Measurements from ENCODE around the gene ARID3A. TPM values are rescaled to one million over a fixed set of nuclear protein-coding genes. Genes with fewer than 3 reads are reported as not detected.

ARID3A gene
- total and polyA plus RNA-seq, 9 donors = 9.4 to 19.1 (median 15.9) TPM

GRCh38 chr19:901216-902092 lies 24.4 kb upstream of the ARID3A start:
- peaks cover 43% of the 10 kb centered on the region for H3K36me3 ChIP-seq (ENCODE audit: control insufficient read depth, insufficient read depth, low read length)
- H3K4me1 ChIP-seq (ENCODE audit: control insufficient read depth, insufficient read depth, low read length) = peaks cover 10% of the 10 kb centered on the region
- H3K4me3 ChIP-seq (ENCODE audit: low read length) = no peak overlapping the region
- H3K27ac ChIP-seq (ENCODE audit: low read length) = no peak overlapping the region
- no peak for DNase-seq
- no peaks in the 10 kb centered on the region for H3K9me3 ChIP-seq (replicated peaks; ENCODE audit: control insufficient read depth, low read depth, low read length)
- WGBS (ENCODE audit: insufficient coverage) = 90% methylated on average over 24 of the region's 27 CpGs
- H3K27me3 ChIP-seq (ENCODE audit: control insufficient read depth, insufficient read depth, low read length) = no peaks in the 10 kb centered on the region

- peaks cover 10% of the 10 kb centered on the region for H3K4me1 ChIP-seq (ENCODE audit: control insufficient read depth, insufficient read depth, low read length)
- H3K27ac ChIP-seq (ENCODE audit: low read length) = no peak overlapping the region
- WGBS (ENCODE audit: insufficient coverage) = 100% methylated on average over 2 of the region's 7 CpGs
- DNase-seq = no peak
- H3K27me3 ChIP-seq (ENCODE audit: control insufficient read depth, insufficient read depth, low read length) = no peaks in the 10 kb centered on the region
- no peak overlapping the region for H3K4me3 ChIP-seq (ENCODE audit: low read length)
- peaks cover 37% of the 10 kb centered on the region for H3K36me3 ChIP-seq (ENCODE audit: control insufficient read depth, insufficient read depth, low read length)
- H3K9me3 ChIP-seq (replicated peaks; ENCODE audit: control insufficient read depth, low read depth, low read length) = no peaks in the 10 kb centered on the region
These were observed 23.8 kb upstream of the ARID3A start for GRCh38 chr19:902093-902370.

- Histone ChIP-seq H3K4me3 (ENCODE audit: low read length) (no peak overlapping the region), H3K27me3 (ENCODE audit: control insufficient read depth, insufficient read depth, low read length) (no peaks in the 10 kb centered on the region), H3K27ac (ENCODE audit: low read length) (no peak overlapping the region), H3K9me3 (replicated peaks; ENCODE audit: control insufficient read depth, low read depth, low read length) (no peaks in the 10 kb centered on the region), H3K4me1 (ENCODE audit: control insufficient read depth, insufficient read depth, low read length) (peaks cover 10% of the 10 kb centered on the region), H3K36me3 (ENCODE audit: control insufficient read depth, insufficient read depth, low read length) (peaks cover 31% of the 10 kb centered on the region)
- WGBS (ENCODE audit: insufficient coverage) = 94% methylated on average over 12 of the region's 14 CpGs
- DNase-seq = no peak
These were observed 23.2 kb upstream of the ARID3A start for GRCh38 chr19:902446-903226.

DNA sequence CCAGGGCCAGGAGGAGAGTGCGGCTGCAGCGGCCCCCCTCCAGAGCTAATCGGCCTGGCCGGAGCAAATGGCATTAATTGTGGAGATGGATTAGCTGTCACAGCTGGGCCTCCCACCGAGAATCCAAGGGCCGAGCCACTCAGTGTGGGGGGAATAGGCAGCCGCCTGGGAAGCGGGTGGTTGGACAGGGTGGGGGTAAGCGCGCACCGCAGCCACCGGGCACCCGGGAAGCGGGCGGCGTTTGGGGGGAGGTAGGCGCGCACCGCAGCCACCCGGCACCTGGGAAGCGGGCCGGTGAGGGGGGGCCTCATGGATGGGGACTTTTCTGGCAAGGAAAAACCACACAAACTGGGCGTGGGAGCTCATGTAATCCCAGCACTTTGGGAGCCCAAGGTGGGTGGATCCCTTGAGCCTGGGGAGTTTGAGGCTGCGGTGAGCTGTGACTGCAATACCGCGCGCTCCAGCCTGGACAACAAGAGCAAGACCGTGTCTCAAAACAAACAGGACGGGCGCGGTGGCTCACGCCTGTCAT lies 22.5 kb upstream of the ARID3A start:
- DNase-seq = no peak
- Histone ChIP-seq H3K4me3 (ENCODE audit: low read length) (no peak overlapping the region), H3K27me3 (ENCODE audit: control insufficient read depth, insufficient read depth, low read length) (no peaks in the 10 kb centered on the region), H3K36me3 (ENCODE audit: control insufficient read depth, insufficient read depth, low read length) (peaks cover 31% of the 10 kb centered on the region), H3K4me1 (ENCODE audit: control insufficient read depth, insufficient read depth, low read length) (peaks cover 10% of the 10 kb centered on the region), H3K9me3 (replicated peaks; ENCODE audit: control insufficient read depth, low read depth, low read length) (no peaks in the 10 kb centered on the region), H3K27ac (ENCODE audit: low read length) (no peak overlapping the region)
- 37% methylated on average over 25 of the region's 32 CpGs for WGBS (ENCODE audit: insufficient coverage)

- DNase-seq = no peak
- H3K9me3 ChIP-seq (replicated peaks; ENCODE audit: control insufficient read depth, low read depth, low read length) = no peaks in the 10 kb centered on the region
- peaks cover 21% of the 10 kb centered on the region for H3K36me3 ChIP-seq (ENCODE audit: control insufficient read depth, insufficient read depth, low read length)
- H3K27ac ChIP-seq (ENCODE audit: low read length) = no peak overlapping the region
- H3K4me3 ChIP-seq (ENCODE audit: low read length) = no peak overlapping the region
- peaks cover 10% of the 10 kb centered on the region for H3K4me1 ChIP-seq (ENCODE audit: control insufficient read depth, insufficient read depth, low read length)
- H3K27me3 ChIP-seq (ENCODE audit: control insufficient read depth, insufficient read depth, low read length) = no peaks in the 10 kb centered on the region
- 84% methylated on average over 7 of the region's 8 CpGs for WGBS (ENCODE audit: insufficient coverage)
These were observed 21.3 kb upstream of the ARID3A start for GRCh38 chr19:904545-904944.

DNA sequence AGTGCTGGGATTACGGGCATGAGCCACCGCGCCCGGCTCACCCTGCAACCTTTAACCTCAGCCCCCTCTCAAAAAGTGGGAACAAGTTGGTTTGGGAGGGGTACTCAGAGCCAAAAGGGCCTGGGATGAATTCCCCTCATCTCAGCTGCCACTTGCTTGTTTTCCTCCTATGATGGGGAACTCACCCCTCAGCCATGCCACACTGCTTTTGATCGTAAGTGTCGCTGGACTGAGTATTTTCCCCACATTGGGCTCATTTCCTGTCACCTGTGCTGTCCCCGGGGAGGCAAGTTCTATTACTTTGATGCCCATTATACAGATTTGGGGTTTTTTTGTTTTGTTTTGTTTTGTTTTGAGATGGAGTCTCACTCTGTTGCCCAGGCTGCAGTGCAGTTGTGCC lies 19.4 kb upstream of the ARID3A start:
- WGBS (ENCODE audit: insufficient coverage) = 83% methylated on average over 2 of the region's 7 CpGs
- H3K4me1 ChIP-seq (ENCODE audit: control insufficient read depth, insufficient read depth, low read length) = peaks cover 10% of the 10 kb centered on the region
- H3K27ac ChIP-seq (ENCODE audit: low read length) = no peak overlapping the region
- peaks cover 9% of the 10 kb centered on the region for H3K36me3 ChIP-seq (ENCODE audit: control insufficient read depth, insufficient read depth, low read length)
- no peak overlapping the region for H3K4me3 ChIP-seq (ENCODE audit: low read length)
- DNase-seq = no peak
- H3K27me3 ChIP-seq (ENCODE audit: control insufficient read depth, insufficient read depth, low read length) = no peaks in the 10 kb centered on the region
- H3K9me3 ChIP-seq (replicated peaks; ENCODE audit: control insufficient read depth, low read depth, low read length) = no peaks in the 10 kb centered on the region

DNA sequence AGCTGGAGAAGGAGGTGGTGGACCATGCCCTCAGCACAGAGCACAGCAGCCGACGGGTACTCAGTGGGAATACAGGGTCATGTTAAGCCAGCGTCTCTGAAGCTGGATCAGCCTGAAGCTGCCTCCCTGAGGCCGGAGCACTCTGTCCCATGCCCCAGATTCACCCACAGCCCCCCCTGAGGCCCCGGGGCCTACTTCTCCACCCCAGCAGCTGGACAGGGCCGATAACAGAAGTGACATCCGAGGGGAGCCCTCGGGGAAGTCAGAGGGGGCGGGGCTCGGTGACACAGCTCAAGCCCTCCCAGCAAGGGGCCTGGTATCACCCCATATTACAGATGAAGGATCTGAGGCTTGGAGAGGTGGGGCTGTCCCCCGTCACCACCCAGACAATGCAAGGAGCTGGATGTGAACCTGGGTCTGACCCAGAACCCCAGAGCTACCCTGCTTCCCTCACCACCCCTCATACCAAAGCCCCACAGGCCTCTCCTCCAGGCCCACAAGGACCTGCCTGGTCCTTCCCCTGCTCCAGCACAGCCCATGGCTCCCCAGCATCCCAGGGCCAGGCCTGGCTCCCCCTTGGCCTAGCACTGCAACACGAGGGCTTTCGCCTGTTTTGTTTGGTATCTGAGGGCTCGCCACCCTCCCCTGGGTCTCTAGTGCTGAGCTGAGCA lies 18.5 kb upstream of the ARID3A start:
- Histone ChIP-seq H3K27me3 (ENCODE audit: control insufficient read depth, insufficient read depth, low read length) (no peaks in the 10 kb centered on the region), H3K27ac (ENCODE audit: low read length) (no peak overlapping the region)
- 80% methylated on average over 6 of the region's 14 CpGs for WGBS (ENCODE audit: insufficient coverage)

GRCh38 chr19:911197-912033 lies 14.4 kb upstream of the ARID3A start:
- Histone ChIP-seq H3K36me3 (ENCODE audit: control insufficient read depth, insufficient read depth, low read length) (no peaks in the 10 kb centered on the region), H3K9me3 (replicated peaks; ENCODE audit: control insufficient read depth, low read depth, low read length) (no peaks in the 10 kb centered on the region), H3K27ac (ENCODE audit: low read length) (no peak overlapping the region), H3K4me3 (ENCODE audit: low read length) (no peak overlapping the region), H3K27me3 (ENCODE audit: control insufficient read depth, insufficient read depth, low read length) (peaks cover 13% of the 10 kb centered on the region), H3K4me1 (ENCODE audit: control insufficient read depth, insufficient read depth, low read length) (peaks cover 8% of the 10 kb centered on the region)
- no peak for DNase-seq
- 79% methylated on average over 33 of the region's 54 CpGs for WGBS (ENCODE audit: insufficient coverage)

More for the DNA sequence above, 18.5 kb upstream of the ARID3A start:
- DNase-seq = no peak
- Histone ChIP-seq H3K4me1 (ENCODE audit: control insufficient read depth, insufficient read depth, low read length) (peaks cover 10% of the 10 kb centered on the region), H3K4me3 (ENCODE audit: low read length) (no peak overlapping the region), H3K36me3 (ENCODE audit: control insufficient read depth, insufficient read depth, low read length) (peaks cover 2% of the 10 kb centered on the region), H3K9me3 (replicated peaks; ENCODE audit: control insufficient read depth, low read depth, low read length) (no peaks in the 10 kb centered on the region)

- no peaks in the 10 kb centered on the region for H3K9me3 ChIP-seq (replicated peaks; ENCODE audit: control insufficient read depth, low read depth, low read length)
- DNase-seq = peak; percentile 55
- no peaks in the 10 kb centered on the region for H3K36me3 ChIP-seq (ENCODE audit: control insufficient read depth, insufficient read depth, low read length)
- H3K4me3 ChIP-seq (ENCODE audit: low read length) = peak overlapping the region; percentile 81
- WGBS (ENCODE audit: insufficient coverage) = under 1% methylated on average over 29 of the region's 69 CpGs
- no peak overlapping the region for H3K27ac ChIP-seq (ENCODE audit: low read length)
- H3K27me3 ChIP-seq (ENCODE audit: control insufficient read depth, insufficient read depth, low read length) = peaks cover 23% of the 10 kb centered on the region
- peaks cover 13% of the 10 kb centered on the region for H3K4me1 ChIP-seq (ENCODE audit: control insufficient read depth, insufficient read depth, low read length)
These were observed 13.4 kb upstream of the ARID3A start for GRCh38 chr19:912181-913079.

Measured in muscle of leg (tissue), 11 donors.